Natural killer cell (primary cell): ENCODE measurements around the gene ABCA10. TPM values are rescaled to one million over a fixed set of nuclear protein-coding genes. Genes with fewer than 3 reads are reported as not detected.

Source experiments
- ATAC-seq, 3 donors: fragments of 150-1000 bp in 2 of 3; fragments of 200-7000 bp in 1 of 3; cut with Tn5 transposase; 1 replicate in 1 of 3; 2 replicates in 2 of 3; pipeline ENCODE4 v1.10.0; 2021; ENCODE audit warnings: mild to moderate bottlenecking in 2 of 3, moderate library complexity in 2 of 3
- DNase-seq, 2 donors: peaks; one replicate each; pipeline versions ENCODE4 v3.0.0 to v3.0.0-alpha.2; 2013 to 2021; ENCODE audit warnings: mixed read lengths in 1 of 2
- H3K27ac ChIP-seq: one replicate; pipeline ENCODE4 v1.5.1; 2013; ENCODE audit warnings: mild to moderate bottlenecking, low read length
- H3K27me3 ChIP-seq: one replicate; pipeline ENCODE4 v1.6.1; 2013; ENCODE audit warnings: low read length; ENCODE audit not compliant: control insufficient read depth, insufficient read depth
- H3K36me3 ChIP-seq: one replicate; pipeline ENCODE4 v1.6.1; 2013; ENCODE audit warnings: low read length; ENCODE audit not compliant: control insufficient read depth, insufficient read depth
- H3K4me1 ChIP-seq: one replicate; pipeline ENCODE4 v1.6.1; 2013; ENCODE audit warnings: low read length; ENCODE audit not compliant: control insufficient read depth, insufficient read depth
- H3K4me3 ChIP-seq: one replicate; pipeline ENCODE4 v1.5.1; 2013; ENCODE audit warnings: low read length
- H3K9me3 ChIP-seq: one replicate; pipeline ENCODE4 v1.6.1; 2013; ENCODE audit warnings: low read length; ENCODE audit not compliant: control insufficient read depth, insufficient read depth
- H3K27ac Mint-ChIP-seq, 2 donors: one replicate each; pipeline ENCODE4 v1.8.0; 2022; ENCODE audit warnings: mild to moderate bottlenecking in 2 of 2, mixed read lengths in 2 of 2, moderate library complexity in 1 of 2
- H3K27me3 Mint-ChIP-seq, 2 donors: one replicate each; pipeline ENCODE4 v1.8.0; 2022; ENCODE audit warnings: low read depth in 2 of 2, mixed read lengths in 2 of 2
- H3K36me3 Mint-ChIP-seq: one replicate; pipeline ENCODE4 v1.8.0; 2022; ENCODE audit warnings: mixed read lengths
- H3K4me1 Mint-ChIP-seq, 2 donors: one replicate each; pipeline ENCODE4 v1.8.0; 2022; ENCODE audit warnings: mixed read lengths in 2 of 2
- H3K4me3 Mint-ChIP-seq: one replicate; pipeline ENCODE4 v1.8.0; 2022; ENCODE audit warnings: mild to moderate bottlenecking, moderate library complexity, mixed read lengths
- H3K9me3 Mint-ChIP-seq, 2 donors: one replicate each; pipeline ENCODE4 v1.8.0; 2022; ENCODE audit warnings: mixed read lengths in 2 of 2
- CTCF ChIP-seq: fragments of 200-600 bp; IDR thresholded peaks from one replicate; pipeline ENCODE4 v1.8.0; 2022; ENCODE audit warnings: antibody characterized with exemption
- WGBS: methylation state at CpG from one replicate; pipeline ENCODE4 v1.1.7; 2013; ENCODE audit warnings: missing lambda C conversion rate; ENCODE audit not compliant: insufficient coverage; 5-methylcytosine and 5-hydroxymethylcytosine counted together
- intact Hi-C: fragments of 100-400 bp; cut with micrococcal nuclease; formaldehyde crosslinking; loops from one replicate; pipeline ENCODE4 v1.14.2; 2022
- total RNA-seq, 4 donors: library from RNA; stranded (reverse); fragments of 120-200 nt in 1 of 4; gene quantifications; one replicate each; pipeline versions ENCODE4 v1.2.3 to v1.2.4, GENCODE V29; 2013 to 2022

The ABCA10 gene
- total RNA-seq, 3 donors from 2014 or later (not counting 1 experiment from before 2014, with no cell fraction given), result 2.3 to 3.4 (median 2.7) TPM

- 80% methylated on average over 1 of the region's 1 CpG for WGBS
- no peaks in the 10 kb centered on the region for H3K27me3 ChIP-seq
- no peaks in the 10 kb centered on the region for H3K4me1 ChIP-seq
- H3K36me3 ChIP-seq, result no peaks in the 10 kb centered on the region
- Mint-ChIP-seq H3K27ac (no peak overlapping the region), H3K27me3 (no peaks in the 10 kb centered on the region), H3K4me3 (no peak overlapping the region), H3K9me3 (no peaks in the 10 kb centered on the region), H3K36me3 (no peaks in the 10 kb centered on the region), H3K4me1 (no peaks in the 10 kb centered on the region)
- H3K4me3 ChIP-seq, result no peak overlapping the region
- DNase-seq (no peak), ATAC-seq (no peak)
- no peak overlapping the region for H3K27ac ChIP-seq
- TF ChIP-seq CTCF, result no peak
- intact Hi-C loops, result no loop called here
- H3K9me3 ChIP-seq, result no peaks in the 10 kb centered on the region
These were observed 40.6 kb downstream of the ABCA10 start for GRCh38 chr17:69188064-69188463.

GRCh38 chr17:69187294-69187693, 41.3 kb downstream of the ABCA10 start:
- H3K9me3 ChIP-seq, result no peaks in the 10 kb centered on the region
- DNase-seq (no peak), ATAC-seq (no peak)
- no peak overlapping the region for H3K4me3 ChIP-seq
- Mint-ChIP-seq H3K27ac (no peak overlapping the region), H3K4me3 (no peak overlapping the region), H3K36me3 (no peaks in the 10 kb centered on the region), H3K9me3 (no peaks in the 10 kb centered on the region), H3K4me1 (no peaks in the 10 kb centered on the region), H3K27me3 (no peaks in the 10 kb centered on the region)
- no peaks in the 10 kb centered on the region for H3K36me3 ChIP-seq
- H3K27ac ChIP-seq, result no peak overlapping the region
- no peak for TF ChIP-seq CTCF
- H3K27me3 ChIP-seq, result no peaks in the 10 kb centered on the region
- intact Hi-C loops, result no loop called here
- H3K4me1 ChIP-seq, result no peaks in the 10 kb centered on the region

DNA sequence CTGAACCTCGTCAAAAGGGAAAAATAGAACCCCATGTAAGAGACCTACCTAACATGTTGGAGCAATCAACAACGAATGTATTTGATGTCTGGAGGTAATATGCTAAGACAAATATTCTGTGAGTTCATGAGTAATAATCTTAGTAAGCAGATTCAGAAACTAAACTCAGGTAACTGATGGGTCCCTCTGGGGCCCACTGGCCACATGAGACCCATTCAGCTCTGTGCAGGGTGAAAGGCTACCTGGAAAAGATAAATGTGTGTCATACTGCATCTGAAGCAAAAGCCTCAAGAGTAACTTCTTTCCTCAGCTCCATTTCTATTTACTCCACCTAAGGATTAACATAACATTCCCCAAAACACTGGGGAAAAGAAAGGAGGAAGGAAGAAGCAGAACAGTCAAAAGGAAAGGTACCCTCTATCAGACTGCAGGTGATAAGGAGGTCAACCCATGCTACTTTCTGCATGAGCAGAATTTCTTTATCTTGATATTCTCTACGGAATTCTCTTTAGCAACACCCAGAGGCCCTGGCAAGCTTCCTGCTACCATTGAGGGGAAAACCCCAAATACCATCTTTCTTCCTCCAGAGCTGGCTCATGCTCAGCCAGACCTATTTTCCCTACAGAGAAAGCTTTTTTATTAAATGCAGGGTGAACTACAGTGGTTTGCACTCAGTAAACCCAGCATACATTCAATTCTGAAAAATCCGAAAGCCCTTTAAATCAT, 49.2 kb downstream of the ABCA10 start:
- Mint-ChIP-seq H3K9me3 (no peaks in the 10 kb centered on the region), H3K27me3 (no peaks in the 10 kb centered on the region), H3K27ac (no peak overlapping the region), H3K36me3 (no peaks in the 10 kb centered on the region), H3K4me3 (no peak overlapping the region), H3K4me1 (no peaks in the 10 kb centered on the region)
- no peak for DNase-seq
- no peak for TF ChIP-seq CTCF
- Histone ChIP-seq H3K9me3 (no peaks in the 10 kb centered on the region), H3K27ac (no peak overlapping the region), H3K27me3 (no peaks in the 10 kb centered on the region), H3K36me3 (no peaks in the 10 kb centered on the region), H3K4me1 (no peaks in the 10 kb centered on the region), H3K4me3 (no peak overlapping the region)
- no peak for ATAC-seq
- WGBS, result 54% methylated on average over 2 of the region's 4 CpGs
- intact Hi-C loops, result no loop called here

- no peaks in the 10 kb centered on the region for H3K27me3 ChIP-seq
- intact Hi-C loops, result no loop called here
- H3K4me1 Mint-ChIP-seq, result no peaks in the 10 kb centered on the region
- ATAC-seq (no peak), DNase-seq (no peak)
- H3K4me3 Mint-ChIP-seq, result no peak overlapping the region
- H3K36me3 Mint-ChIP-seq, result no peaks in the 10 kb centered on the region
- no peaks in the 10 kb centered on the region for H3K27me3 Mint-ChIP-seq
- no peaks in the 10 kb centered on the region for H3K36me3 ChIP-seq
- no peak for TF ChIP-seq CTCF
- no peaks in the 10 kb centered on the region for H3K9me3 ChIP-seq
- 40% methylated on average over 1 of the region's 1 CpG for WGBS
- no peaks in the 10 kb centered on the region for H3K9me3 Mint-ChIP-seq
- H3K4me3 ChIP-seq, result no peak overlapping the region
- H3K27ac ChIP-seq, result no peak overlapping the region
- H3K4me1 ChIP-seq, result no peaks in the 10 kb centered on the region
- H3K27ac Mint-ChIP-seq, result no peak overlapping the region
These were observed 52.2 kb downstream of the ABCA10 start for GRCh38 chr17:69176457-69176795.
